Articular chondrocyte of knee joint (primary cell): ENCODE data around the gene TMA7. TPM values are rescaled to one million over a fixed set of nuclear protein-coding genes. Genes with fewer than 3 reads are reported as not detected.

ENCODE experiments used
- total RNA-seq: library from RNA; depleted of rRNA; stranded (reverse); fragments of >200 nt; gene quantifications from 2 replicates; pipeline ENCODE4 v1.2.3, GENCODE V29; 2012

The TMA7 gene
- 200 and 210 TPM in 2 replicates for total RNA-seq

DNA sequence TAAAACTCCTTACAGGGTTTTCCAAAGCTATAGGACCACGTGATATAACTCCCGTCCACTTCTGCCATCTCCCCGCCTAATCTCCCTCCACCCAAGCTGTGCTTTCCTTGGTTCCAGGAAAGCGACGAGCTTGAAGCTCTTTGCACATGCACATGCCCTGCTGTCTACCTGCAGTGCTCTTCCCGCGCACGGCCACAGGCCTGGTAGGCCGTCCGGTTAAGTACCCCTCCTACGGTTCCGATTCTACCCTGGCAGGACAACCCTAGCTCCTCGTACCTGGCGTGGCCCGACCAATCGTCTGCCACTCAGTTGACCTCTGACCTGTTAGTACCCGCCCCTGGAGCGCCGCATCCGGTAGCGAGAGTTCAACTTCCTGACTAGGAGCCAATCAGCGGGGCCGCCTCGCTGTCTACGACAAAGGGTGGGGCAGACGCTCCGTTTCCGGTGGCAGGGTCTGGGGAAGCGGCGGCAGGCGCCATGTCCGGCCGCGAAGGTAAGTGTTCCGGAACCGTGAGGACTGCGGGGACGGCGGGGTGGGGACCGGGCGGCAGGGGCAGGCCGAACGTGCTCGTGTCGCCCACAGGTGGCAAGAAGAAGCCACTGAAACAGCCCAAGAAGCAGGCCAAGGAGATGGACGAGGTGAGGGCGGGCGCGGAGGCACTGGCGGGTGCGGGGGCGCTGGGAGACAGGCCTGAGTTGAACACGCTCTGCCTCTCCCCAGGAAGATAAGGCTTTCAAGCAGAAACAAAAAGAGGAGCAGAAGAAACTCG, at the start of gene TMA7, which contains the start of gene CCDC51:
TSS of gene TMA7 (plus strand) at position 438 of the 770 bp plus-strand sequence. CDS start at position 478, 40 bp downstream.
TSS of gene CCDC51 (minus strand) at position 300 of the 770 bp plus-strand sequence. CDS start 4,991 bp downstream, outside the sequence.

DNA sequence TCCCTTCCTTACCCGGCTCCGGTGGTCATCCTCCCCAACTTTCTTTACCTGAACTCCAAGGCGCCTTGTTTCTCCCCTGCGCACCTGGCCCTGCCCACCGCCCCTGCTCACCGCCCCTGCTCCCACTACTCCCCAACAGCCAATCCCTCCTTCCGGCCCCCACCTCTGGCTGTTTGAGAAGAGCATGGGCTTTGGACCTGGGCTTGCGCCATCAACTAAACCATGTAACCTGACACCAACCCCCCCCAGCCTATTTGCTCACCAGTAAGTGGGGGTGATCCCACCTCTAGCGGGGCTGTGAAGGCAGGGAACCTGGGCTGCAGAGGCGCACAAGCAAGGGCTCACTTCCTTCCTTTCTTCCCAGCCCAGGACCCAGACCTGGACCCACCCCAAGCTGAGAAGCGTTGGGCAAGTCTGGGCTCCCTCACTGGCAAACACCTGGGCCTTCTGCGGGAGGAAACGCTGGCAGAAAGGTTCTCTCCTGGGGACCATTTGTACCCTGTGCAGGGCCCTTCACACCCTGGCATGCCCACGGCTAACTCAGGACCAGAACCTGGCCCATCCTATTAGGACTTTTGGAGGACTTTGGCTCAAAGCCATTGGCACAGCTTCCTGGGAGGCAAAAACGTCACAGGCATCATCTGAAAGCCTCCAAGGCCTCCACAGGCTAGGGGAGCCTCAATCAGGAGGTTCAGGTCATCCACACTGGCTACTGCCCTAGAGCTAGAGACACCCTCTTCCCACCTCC, 9.9 kb upstream of the TMA7 start, which contains the start of gene PLXNB1:
TSS of gene PLXNB1 (minus strand) at position 127 of the 748 bp plus-strand sequence. CDS start 5,475 bp downstream, outside the sequence.

DNA sequence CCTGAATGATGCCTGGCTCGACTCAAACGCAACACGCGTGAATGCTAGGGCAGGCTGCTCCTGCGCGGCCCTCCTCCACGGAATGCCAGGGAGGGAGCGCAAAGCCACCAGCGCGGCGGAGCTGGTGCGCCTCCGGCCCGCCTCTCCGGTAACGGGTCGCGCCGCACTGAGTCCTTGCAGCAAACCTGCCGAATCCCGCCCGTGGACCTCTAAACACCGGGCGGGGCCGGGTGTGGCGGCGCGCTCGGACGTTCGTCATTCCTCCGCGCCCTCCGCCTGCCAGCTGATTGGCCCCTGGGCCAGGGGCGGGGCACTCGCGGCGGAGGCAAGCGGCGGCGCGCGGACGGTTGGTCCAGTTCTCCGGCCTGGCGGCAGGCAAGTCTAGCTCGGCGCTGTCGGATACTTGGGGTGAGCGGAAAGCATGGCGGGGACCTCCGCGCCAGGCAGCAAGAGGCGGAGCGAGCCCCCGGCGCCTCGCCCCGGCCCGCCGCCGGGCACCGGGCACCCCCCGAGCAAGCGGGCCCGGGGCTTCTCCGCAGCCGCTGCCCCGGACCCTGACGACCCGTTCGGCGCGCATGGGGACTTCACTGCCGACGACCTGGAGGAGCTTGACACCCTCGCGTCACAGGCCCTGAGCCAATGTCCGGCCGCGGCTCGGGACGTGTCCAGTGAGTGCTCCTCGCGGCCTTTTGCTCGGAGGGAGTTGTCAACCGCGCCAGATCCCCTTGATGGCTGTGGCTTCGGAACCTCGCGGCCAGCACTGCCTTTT, 6.6 kb downstream of the TMA7 start, which contains the start of gene ATRIP:
TSS of gene ATRIP (plus strand) at position 313 of the 769 bp plus-strand sequence. CDS start at position 422, 109 bp downstream.

Other genes starting within 250 kb of the TMA7 start
- not detected in 2 replicates for gene CAMP, start 216.8 kb upstream of the TMA7 start, total RNA-seq
- gene ZNF589, start 199.2 kb upstream of the TMA7 start, total RNA-seq: 5.0 and 6.1 TPM in 2 replicates
- 21.2 and 24.6 TPM in 2 replicates for gene NME6, start 138.9 kb upstream of the TMA7 start, total RNA-seq
- not detected in 2 replicates for gene SPINK8, start 106.6 kb upstream of the TMA7 start, total RNA-seq
- gene FBXW12, start 68.0 kb upstream of the TMA7 start, total RNA-seq: not detected in 2 replicates
- 23.6 and 26.9 TPM in 2 replicates for gene PLXNB1, start 10.2 kb upstream of the TMA7 start, total RNA-seq
- gene CCDC51, start 138 bp upstream of the TMA7 start, total RNA-seq: 17.8 and 20.6 TPM in 2 replicates
- gene ATRIP, start 6.5 kb downstream of the TMA7 start, total RNA-seq: 7.2 TPM in 2 replicates
- gene SHISA5, start 63.9 kb downstream of the TMA7 start, total RNA-seq: 103 and 127 TPM in 2 replicates
- gene PFKFB4, start 116.5 kb downstream of the TMA7 start, total RNA-seq: 12.5 and 13.3 TPM in 2 replicates
- gene UCN2, start 123.5 kb downstream of the TMA7 start, total RNA-seq: 0.13 and 0.22 TPM in 2 replicates
- gene COL7A1, start 155.1 kb downstream of the TMA7 start, total RNA-seq: 3.5 and 3.9 TPM in 2 replicates
- 210 and 251 TPM in 2 replicates for gene UQCRC1, start 169.4 kb downstream of the TMA7 start, total RNA-seq
- not detected in 2 replicates for gene TMEM89, start 181.5 kb downstream of the TMA7 start, total RNA-seq
- 20.8 and 27.6 TPM in 2 replicates for gene SLC26A6, start 195.2 kb downstream of the TMA7 start, total RNA-seq
- 1.3 and 1.4 TPM in 2 replicates for gene CELSR3, start 222.6 kb downstream of the TMA7 start, total RNA-seq
- gene NCKIPSD, start 245.7 kb downstream of the TMA7 start, total RNA-seq: 9.7 and 17.1 TPM in 2 replicates